AG10803 (cell line): ENCODE measurements around the gene DAPK1.

Experiments used
- DNase-seq: peaks from one replicate; pipeline ENCODE4 v3.0.0; 2010; ENCODE audit warnings: low read depth
- H3K4me3 ChIP-seq: 2 replicates; pipeline ENCODE4 v1.5.1; 2011; ENCODE audit warnings: mild to moderate bottlenecking, low read length, control low read depth
- TF ChIP-seq, protein P1 (sequence below): conservative IDR thresholded peaks from 2 replicates; pipeline ENCODE4 v1.5.1; 2011; ENCODE audit warnings: mild to moderate bottlenecking, low read length, control low read depth, inconsistent platforms

Gene DAPK1

GRCh38 chr9:87604886-87605588 lies 107.4 kb downstream of the DAPK1 start:
- no peak for DNase-seq
- TF ChIP-seq, protein P1, sequence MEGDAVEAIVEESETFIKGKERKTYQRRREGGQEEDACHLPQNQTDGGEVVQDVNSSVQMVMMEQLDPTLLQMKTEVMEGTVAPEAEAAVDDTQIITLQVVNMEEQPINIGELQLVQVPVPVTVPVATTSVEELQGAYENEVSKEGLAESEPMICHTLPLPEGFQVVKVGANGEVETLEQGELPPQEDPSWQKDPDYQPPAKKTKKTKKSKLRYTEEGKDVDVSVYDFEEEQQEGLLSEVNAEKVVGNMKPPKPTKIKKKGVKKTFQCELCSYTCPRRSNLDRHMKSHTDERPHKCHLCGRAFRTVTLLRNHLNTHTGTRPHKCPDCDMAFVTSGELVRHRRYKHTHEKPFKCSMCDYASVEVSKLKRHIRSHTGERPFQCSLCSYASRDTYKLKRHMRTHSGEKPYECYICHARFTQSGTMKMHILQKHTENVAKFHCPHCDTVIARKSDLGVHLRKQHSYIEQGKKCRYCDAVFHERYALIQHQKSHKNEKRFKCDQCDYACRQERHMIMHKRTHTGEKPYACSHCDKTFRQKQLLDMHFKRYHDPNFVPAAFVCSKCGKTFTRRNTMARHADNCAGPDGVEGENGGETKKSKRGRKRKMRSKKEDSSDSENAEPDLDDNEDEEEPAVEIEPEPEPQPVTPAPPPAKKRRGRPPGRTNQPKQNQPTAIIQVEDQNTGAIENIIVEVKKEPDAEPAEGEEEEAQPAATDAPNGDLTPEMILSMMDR, result no peak
- H3K4me3 ChIP-seq, result no peak overlapping the region

DNA sequence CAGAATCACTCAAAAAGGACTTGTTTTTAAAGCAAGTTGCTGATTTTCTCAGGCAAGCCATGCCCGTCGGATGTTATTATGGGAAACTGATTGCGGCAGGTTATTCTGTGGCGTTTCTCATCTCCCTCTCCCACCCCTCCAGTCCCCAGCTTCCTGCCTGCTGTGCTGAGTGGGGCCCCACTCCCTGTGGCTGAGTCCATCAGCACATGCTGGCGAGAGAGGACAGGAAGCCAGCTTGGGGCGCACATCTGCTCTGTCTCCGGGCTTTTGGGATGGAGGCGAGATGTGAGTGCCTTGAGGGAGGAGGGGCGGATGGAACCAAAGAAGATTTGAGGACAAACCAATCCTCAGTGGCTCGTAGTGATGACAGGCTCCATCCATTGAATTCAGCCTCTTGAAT lies 108.0 kb downstream of the DAPK1 start:
- no peak for DNase-seq
- TF ChIP-seq, protein P1, result no peak
- H3K4me3 ChIP-seq, result no peak overlapping the region

- H3K4me3 ChIP-seq, result no peak overlapping the region
- TF ChIP-seq, protein P1, result no peak
- peak; percentile 83 for DNase-seq
Observed at GRCh38 chr9:87606841-87607521, 109.3 kb downstream of the DAPK1 start.

DNA sequence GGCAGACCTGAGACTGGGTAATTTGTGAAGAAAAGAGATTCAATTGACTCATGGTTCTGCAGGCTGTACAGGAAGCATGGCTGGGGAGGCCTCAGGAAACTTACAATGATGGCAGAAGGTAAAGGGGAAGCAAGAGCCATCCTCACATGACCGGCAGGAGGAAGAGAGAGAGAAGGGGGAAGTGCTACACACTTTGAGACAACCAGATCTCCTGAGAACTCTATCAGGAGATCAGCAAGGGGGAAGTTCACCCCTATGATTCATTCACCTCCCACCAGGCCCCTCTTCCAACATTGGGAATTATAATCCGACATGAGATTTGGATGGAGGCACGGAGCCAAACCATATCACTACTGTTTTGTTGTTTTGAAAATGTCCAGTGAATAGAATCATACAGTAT lies 110.2 kb downstream of the DAPK1 start:
- DNase-seq, result no peak
- TF ChIP-seq, protein P1, result no peak
- H3K4me3 ChIP-seq, result no peak overlapping the region

- TF ChIP-seq, protein P1, result no peak
- DNase-seq, result no peak
- no peak overlapping the region for H3K4me3 ChIP-seq
Observed at GRCh38 chr9:87609002-87609401, 111.3 kb downstream of the DAPK1 start.

- H3K4me3 ChIP-seq, result no peak overlapping the region
- TF ChIP-seq, protein P1, result no peak
- DNase-seq, result no peak
Observed at GRCh38 chr9:87609486-87609885, 111.8 kb downstream of the DAPK1 start.
